ENCODE data around the gene PAN2.

Gene PAN2

GRCh38 chr12:56274299-56274698, 59.5 kb downstream of the PAN2 start:
- TF ChIP-seq FOXM1 (IDR thresholded peaks at IDR 0.05; ENCODE audit: borderline replicate concordance, low read depth) (no peak), CEBPB (IDR thresholded peaks at IDR 0.05) (no peak), TEAD4 (IDR thresholded peaks at IDR 0.05) (no peak), TAF1 (IDR thresholded peaks at IDR 0.05; ENCODE audit: low read depth) (no peak), ZBTB7A (IDR thresholded peaks at IDR 0.05; ENCODE audit: low read depth) (no peak), CREB1 (IDR thresholded peaks at IDR 0.05; ENCODE audit: low read depth) (no peak), EP300 (IDR thresholded peaks at IDR 0.05; ENCODE audit: borderline replicate concordance) (no peak), YY1 (IDR thresholded peaks at IDR 0.05; ENCODE audit: low read depth) (no peak)

- no peak for TF ChIP-seq REST (IDR thresholded peaks at IDR 0.05; ENCODE audit: low read depth)
- no peak for TF ChIP-seq TEAD4 (IDR thresholded peaks at IDR 0.05)
- TF ChIP-seq FOXM1 (IDR thresholded peaks at IDR 0.05; ENCODE audit: borderline replicate concordance, low read depth), result no peak
- TF ChIP-seq NFIC (IDR thresholded peaks at IDR 0.05), result no peak
- TF ChIP-seq RAD21 (IDR thresholded peaks at IDR 0.05; ENCODE audit: low read depth), result peak; percentile 23; the same call in 1 of the 2 replicates
Measured at GRCh38 chr12:56271031-56271430, 62.8 kb downstream of the PAN2 start.

- TF ChIP-seq CEBPB (IDR thresholded peaks at IDR 0.05), result no peak
- TF ChIP-seq FOXM1 (IDR thresholded peaks at IDR 0.05; ENCODE audit: borderline replicate concordance, low read depth), result no peak
- no peak for TF ChIP-seq EGR1 (IDR thresholded peaks at IDR 0.05)
- no peak for TF ChIP-seq ZBTB7A (IDR thresholded peaks at IDR 0.05; ENCODE audit: low read depth)
- TF ChIP-seq EP300 (IDR thresholded peaks at IDR 0.05; ENCODE audit: borderline replicate concordance), result no peak; the same call in 1 of the 2 replicates
- no peak for TF ChIP-seq TEAD4 (IDR thresholded peaks at IDR 0.05)
- TF ChIP-seq USF1 (IDR thresholded peaks at IDR 0.05), result no peak
- TF ChIP-seq RAD21 (IDR thresholded peaks at IDR 0.05; ENCODE audit: low read depth), result no peak
Measured at GRCh38 chr12:56267443-56268071, 66.2 kb downstream of the PAN2 start.

- TF ChIP-seq EGR1 (IDR thresholded peaks at IDR 0.05), result no peak
- TF ChIP-seq TCF12 (IDR thresholded peaks at IDR 0.05; ENCODE audit: low read depth), result peak; percentile 49
- no peak for TF ChIP-seq REST (IDR thresholded peaks at IDR 0.05; ENCODE audit: low read depth)
- peak; percentile 8; the same call in 1 of the 2 replicates for TF ChIP-seq EP300 (IDR thresholded peaks at IDR 0.05; ENCODE audit: borderline replicate concordance)
- no peak for TF ChIP-seq TEAD4 (IDR thresholded peaks at IDR 0.05)
- TF ChIP-seq CREB1 (IDR thresholded peaks at IDR 0.05; ENCODE audit: low read depth), result peak; percentile 53
- TF ChIP-seq YY1 (IDR thresholded peaks at IDR 0.05; ENCODE audit: low read depth), result 0 out of 2 replicates have a peak, but pooled peaks have one; percentile 18
- TF ChIP-seq FOXM1 (IDR thresholded peaks at IDR 0.05; ENCODE audit: borderline replicate concordance, low read depth), result no peak
- peak; percentile 35; the same call in 1 of the 2 replicates for TF ChIP-seq RAD21 (IDR thresholded peaks at IDR 0.05; ENCODE audit: low read depth)
- no peak; the same call in 1 of the 2 replicates for TF ChIP-seq NFIC (IDR thresholded peaks at IDR 0.05)
- TF ChIP-seq ZBTB7A (IDR thresholded peaks at IDR 0.05; ENCODE audit: low read depth), result peak; percentile 99
- no peak; the same call in 1 of the 2 replicates for TF ChIP-seq USF1 (IDR thresholded peaks at IDR 0.05)
- TF ChIP-seq MAX (IDR thresholded peaks at IDR 0.05), result peak; percentile 84
- peak; percentile 85 for TF ChIP-seq TAF1 (IDR thresholded peaks at IDR 0.05; ENCODE audit: low read depth)
- no peak for TF ChIP-seq CEBPB (IDR thresholded peaks at IDR 0.05)
Measured at GRCh38 chr12:56266693-56267442, 66.9 kb downstream of the PAN2 start, which contains the start of gene COQ10A. TSS of gene COQ10A (plus strand) at chr12:56266942. CDS start at chr12:56267119, 177 bp downstream.

Data from Ishikawa (cell line).